Measurements from ENCODE around the gene LRP6.

Gene LRP6

DNA sequence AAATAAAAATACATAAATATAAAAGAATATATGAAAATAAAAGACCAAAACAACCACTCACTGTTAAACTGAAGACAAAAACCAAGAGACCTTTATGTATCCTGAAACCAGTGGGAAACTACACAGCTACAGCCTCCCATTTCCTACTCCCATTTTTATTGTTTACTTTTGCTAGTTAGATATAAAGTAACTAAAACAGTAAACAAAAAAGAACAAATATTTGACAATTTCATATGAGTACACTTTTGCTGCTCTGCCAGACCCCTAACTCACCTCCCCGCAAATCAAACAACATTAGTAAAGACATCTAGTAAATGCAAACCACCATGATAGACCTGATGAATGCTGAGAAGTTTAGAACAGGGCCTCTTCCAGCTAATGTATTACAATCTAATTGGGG lies 99.0 kb downstream of the LRP6 start:
- TF ChIP-seq, protein P1, sequence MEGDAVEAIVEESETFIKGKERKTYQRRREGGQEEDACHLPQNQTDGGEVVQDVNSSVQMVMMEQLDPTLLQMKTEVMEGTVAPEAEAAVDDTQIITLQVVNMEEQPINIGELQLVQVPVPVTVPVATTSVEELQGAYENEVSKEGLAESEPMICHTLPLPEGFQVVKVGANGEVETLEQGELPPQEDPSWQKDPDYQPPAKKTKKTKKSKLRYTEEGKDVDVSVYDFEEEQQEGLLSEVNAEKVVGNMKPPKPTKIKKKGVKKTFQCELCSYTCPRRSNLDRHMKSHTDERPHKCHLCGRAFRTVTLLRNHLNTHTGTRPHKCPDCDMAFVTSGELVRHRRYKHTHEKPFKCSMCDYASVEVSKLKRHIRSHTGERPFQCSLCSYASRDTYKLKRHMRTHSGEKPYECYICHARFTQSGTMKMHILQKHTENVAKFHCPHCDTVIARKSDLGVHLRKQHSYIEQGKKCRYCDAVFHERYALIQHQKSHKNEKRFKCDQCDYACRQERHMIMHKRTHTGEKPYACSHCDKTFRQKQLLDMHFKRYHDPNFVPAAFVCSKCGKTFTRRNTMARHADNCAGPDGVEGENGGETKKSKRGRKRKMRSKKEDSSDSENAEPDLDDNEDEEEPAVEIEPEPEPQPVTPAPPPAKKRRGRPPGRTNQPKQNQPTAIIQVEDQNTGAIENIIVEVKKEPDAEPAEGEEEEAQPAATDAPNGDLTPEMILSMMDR (IDR thresholded peaks at IDR 0.05; ENCODE audit: insufficient read depth, low read depth, low read length, missing control alignments), result no peak
- H3K4me3 ChIP-seq (ENCODE audit: low read length), result no peak overlapping the region
- no peak for DNase-seq (ENCODE audit: low read depth)

DNA sequence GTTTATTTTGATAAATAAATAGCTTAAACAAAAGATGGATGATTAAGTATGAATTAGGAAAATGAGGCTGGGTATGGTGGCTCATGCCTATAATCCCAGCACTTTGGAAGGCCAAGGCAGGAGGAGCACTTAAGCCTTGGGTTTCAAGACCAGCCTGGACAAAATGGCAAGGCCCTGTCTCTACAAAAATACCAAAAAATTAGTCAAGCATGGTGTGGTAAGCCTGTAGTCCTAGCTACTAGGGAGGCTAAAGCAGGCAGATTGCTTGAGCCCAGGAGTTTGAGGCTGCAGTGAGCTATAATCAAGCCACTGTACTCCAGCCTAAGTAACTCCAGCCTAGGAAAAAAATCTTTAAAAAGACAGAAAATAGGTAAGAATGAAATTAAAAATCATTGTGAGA lies 100.1 kb downstream of the LRP6 start:
- no peak for DNase-seq (ENCODE audit: low read depth)
- no peak overlapping the region for H3K4me3 ChIP-seq (ENCODE audit: low read length)
- TF ChIP-seq, protein P1 (IDR thresholded peaks at IDR 0.05; ENCODE audit: insufficient read depth, low read depth, low read length, missing control alignments), result no peak

DNA sequence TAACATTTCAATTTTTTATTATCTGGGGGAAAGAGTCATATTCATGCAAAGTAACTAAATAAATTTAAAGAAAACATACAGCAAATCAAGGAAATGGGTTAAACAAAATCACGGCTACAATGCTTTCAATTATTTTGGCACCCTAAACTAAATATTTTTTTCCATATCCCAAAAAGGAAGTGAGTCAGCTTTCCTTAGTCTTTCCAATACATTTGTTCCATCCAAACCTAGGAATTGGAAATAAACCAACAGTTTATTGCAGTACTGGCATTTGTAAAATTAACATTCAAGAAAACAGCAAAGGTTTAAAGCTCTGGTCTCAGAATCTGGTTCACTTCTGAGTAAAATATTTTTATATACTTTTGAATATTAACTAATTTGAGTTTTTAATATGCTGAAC lies 106.9 kb downstream of the LRP6 start:
- H3K4me3 ChIP-seq (ENCODE audit: low read length), result no peak overlapping the region
- TF ChIP-seq, protein P1 (IDR thresholded peaks at IDR 0.05; ENCODE audit: insufficient read depth, low read depth, low read length, missing control alignments), result no peak
- no peak for DNase-seq (ENCODE audit: low read depth)

DNA sequence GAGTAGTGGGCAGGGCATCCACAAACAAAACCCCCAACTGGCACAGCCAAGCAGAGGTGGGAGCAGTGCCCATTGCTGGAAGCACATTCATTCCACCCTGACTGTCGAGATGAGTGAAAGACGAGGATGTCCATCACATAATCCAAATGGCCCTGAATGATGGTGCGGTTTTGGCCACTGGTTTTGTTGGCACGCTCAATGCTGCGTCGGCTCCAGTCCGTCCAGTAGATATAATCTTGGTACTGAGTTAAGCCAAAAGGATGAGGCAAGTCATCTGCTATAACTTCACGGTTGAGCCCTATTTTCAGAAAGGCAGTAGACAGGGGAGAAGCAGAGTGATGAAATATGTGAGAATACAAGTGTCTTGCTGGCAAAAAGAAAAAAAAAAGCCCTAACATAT lies 108.0 kb downstream of the LRP6 start:
- TF ChIP-seq, protein P1 (IDR thresholded peaks at IDR 0.05; ENCODE audit: insufficient read depth, low read depth, low read length, missing control alignments), result no peak
- DNase-seq (ENCODE audit: low read depth), result no peak
- no peak overlapping the region for H3K4me3 ChIP-seq (ENCODE audit: low read length)

DNA sequence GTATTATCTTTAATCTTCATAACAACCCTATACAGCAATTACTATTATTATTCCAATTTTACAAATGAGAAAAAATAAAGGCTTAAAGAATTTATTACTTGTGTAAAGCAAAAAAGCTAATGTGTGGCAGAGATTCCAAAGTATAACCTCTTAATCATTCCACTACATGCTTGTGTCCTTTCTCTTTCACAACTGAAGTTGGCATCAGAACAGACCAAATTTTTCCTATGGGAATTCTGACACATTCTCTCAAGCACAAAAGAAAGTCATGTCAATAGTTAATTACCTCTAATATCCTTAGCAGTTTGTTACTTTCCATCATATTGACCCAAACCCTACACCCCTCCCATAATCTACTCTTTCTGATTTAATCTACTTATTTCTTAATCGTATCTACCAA lies 109.4 kb downstream of the LRP6 start:
- DNase-seq (ENCODE audit: low read depth), result no peak
- TF ChIP-seq, protein P1 (IDR thresholded peaks at IDR 0.05; ENCODE audit: insufficient read depth, low read depth, low read length, missing control alignments), result no peak
- no peak overlapping the region for H3K4me3 ChIP-seq (ENCODE audit: low read length)

DNA sequence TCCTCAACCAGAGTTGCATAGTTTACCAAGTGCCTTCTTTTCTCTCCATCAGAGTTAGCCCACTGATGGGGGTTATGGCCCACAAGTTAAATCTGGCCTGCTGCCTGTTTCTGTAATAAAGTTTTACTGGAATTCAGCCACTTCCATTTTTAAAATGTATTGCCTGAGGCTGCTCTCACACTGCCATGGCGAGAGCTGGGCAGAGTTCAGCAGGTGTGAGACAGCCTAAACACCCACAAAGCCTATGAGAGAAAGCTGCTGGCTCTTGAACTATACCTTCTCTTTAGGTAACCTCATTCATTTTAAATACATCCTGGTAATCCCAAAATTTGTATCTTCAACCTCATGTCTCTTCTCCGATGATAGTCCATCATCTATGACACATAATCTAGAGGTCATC lies 110.0 kb downstream of the LRP6 start:
- no peak overlapping the region for H3K4me3 ChIP-seq (ENCODE audit: low read length)
- TF ChIP-seq, protein P1 (IDR thresholded peaks at IDR 0.05; ENCODE audit: insufficient read depth, low read depth, low read length, missing control alignments), result no peak
- DNase-seq (ENCODE audit: low read depth), result no peak

DNA sequence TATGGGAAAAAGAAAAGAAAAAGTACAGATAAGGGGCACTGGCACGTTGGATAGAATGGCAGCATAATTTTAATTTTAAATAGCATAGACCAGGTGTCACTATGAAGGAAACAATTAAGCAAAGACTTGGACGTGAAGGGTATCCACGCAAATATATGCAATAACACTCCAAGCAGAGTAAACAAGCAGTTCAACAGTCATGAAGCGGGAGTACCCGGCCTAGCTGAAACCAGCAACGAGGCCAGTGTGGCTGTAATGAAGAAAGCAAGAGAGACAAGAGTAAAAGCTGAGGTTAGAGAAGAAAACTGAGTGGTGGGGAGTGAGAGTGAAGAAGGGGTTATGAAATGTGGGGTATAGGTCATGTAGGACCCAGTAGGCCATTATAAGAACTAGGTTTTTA lies 110.7 kb downstream of the LRP6 start:
- no peak for DNase-seq (ENCODE audit: low read depth)
- TF ChIP-seq, protein P1 (IDR thresholded peaks at IDR 0.05; ENCODE audit: insufficient read depth, low read depth, low read length, missing control alignments), result no peak
- H3K4me3 ChIP-seq (ENCODE audit: low read length), result no peak overlapping the region

Data from epithelial cell of esophagus (primary cell).